Activated T-cell treated with anti-CD3 and anti-CD28 coated beads for 24 hours (primary cell): ENCODE data around the gene DIAPH2.
"Not testable (repeated sequence)": the region's sequence is repeated elsewhere in the genome, so short reads cannot be mapped to it uniquely, and the experiment has no call there.

Experiments used
- DNase-seq: peaks from one replicate; pipeline ENCODE4 v3.0.0-alpha.2; 2020; ENCODE audit warnings: low read depth

Gene DIAPH2

GRCh38 chrX:96833333-96833732 lies 148.7 kb downstream of the DIAPH2 start:
- no peak for DNase-seq

DNA sequence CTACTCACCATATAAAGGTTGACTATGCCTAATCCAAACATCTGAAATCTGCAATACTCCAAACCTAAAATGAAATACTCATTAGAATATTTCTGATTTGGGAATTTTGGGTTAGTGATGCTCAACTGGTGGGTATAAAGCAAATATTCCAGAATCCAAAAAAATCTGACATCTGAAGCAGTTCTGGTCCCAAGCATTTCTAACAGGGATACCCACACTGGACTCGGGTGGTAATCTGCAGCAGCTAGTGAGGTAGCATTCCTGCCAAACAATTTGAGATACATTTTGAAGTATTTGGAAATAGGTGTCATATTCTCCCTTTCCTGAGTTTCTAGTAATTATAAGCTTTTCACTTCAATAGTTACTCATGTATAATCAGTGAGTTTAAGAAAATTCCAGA lies 149.5 kb downstream of the DIAPH2 start:
- no peak for DNase-seq

DNA sequence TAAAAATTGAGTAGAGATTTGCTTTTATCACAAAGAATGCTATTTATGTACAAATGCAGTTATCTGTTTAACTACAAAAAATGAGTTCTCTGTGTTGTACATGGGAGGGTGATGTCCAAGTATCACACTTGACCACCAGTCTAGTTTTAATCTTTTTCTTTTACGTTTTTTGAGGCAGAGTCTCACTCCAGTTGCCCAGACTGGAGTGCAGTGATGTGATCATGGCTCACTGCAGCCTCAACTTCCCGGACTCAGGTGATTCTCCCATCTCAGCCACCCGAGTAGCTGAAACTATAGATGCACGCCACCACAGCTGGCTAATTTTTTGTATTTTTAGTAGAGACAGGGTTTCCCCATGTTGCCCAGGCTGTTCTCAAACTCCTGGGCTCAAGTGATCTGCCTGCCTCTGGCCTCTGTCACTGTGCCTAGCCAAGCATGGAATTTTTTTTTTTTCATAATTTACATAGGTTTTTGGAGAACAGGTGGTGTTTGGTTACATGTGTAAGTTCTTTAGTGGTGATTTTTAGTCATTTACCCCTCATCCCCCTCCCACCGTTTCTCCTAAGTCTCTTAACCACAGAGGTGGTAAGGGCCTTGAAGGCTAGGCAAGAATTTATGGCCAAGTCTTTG lies 151.1 kb downstream of the DIAPH2 start:
- no peak for DNase-seq

DNA sequence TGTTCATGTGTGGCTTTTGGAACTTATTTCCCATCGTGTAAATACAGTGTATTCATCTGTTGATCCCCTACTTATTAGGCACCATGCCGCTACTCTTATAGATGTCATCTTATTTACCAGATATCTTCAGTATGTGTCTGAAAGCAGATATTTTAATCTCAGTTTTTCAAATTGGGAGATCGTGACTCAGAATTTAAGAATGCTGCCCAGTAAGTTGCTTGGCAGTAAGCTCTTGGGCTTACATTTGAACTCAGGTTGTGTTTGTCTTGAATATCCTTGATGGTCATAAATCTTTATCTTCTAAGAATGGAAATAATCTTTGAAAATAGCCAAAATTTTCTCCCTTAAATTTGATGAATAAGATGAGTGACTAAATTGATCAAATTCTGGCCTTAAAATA lies 153.2 kb downstream of the DIAPH2 start:
- DNase-seq, result no peak

GRCh38 chrX:96838537-96838936 lies 153.9 kb downstream of the DIAPH2 start:
- DNase-seq, result no peak

- DNase-seq, result no peak
These were observed 156.7 kb downstream of the DIAPH2 start for GRCh38 chrX:96841325-96841724.

DNA sequence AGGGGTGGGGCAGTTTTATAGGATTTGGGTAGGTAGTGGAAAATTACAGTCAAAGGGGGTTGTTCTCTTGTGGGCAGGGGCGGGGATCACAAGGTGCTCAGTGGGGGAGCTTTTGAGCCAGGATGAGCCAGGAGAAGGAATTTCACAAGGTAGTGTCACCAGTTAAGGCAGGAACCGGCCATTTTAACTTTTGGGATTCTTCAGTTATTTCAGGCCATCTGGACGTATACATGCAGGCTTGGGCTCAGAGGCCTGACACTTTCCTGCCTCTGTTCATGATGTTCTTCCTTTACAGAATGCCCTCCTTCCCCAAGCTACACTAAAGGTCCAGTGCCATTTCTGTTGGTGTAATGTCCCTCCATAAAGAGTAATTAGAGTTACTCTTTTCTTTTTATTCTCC lies 157.2 kb downstream of the DIAPH2 start:
- not testable (repeated sequence) for DNase-seq

DNA sequence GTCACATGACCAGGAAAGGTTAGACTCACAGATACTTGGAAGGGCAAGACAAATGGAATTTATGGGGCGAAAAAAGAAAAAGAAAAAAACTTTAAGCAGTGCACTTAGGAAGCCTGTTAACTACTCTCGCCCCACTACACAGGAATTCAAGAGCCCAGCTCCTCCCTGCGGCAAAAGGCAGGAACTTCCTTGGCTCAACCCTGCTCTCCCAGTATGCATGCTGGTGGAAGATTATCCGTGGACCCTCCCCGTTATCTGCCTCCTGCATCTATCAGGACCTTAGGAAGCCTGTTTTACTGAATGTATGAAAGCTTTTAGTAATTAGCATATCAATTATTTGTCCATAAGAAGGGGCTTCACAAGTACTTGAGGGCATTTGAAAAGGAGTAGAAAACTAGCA lies 158.9 kb downstream of the DIAPH2 start:
- no peak for DNase-seq

- DNase-seq, result no peak
These were observed 162.2 kb downstream of the DIAPH2 start for GRCh38 chrX:96846841-96847240.

DNA sequence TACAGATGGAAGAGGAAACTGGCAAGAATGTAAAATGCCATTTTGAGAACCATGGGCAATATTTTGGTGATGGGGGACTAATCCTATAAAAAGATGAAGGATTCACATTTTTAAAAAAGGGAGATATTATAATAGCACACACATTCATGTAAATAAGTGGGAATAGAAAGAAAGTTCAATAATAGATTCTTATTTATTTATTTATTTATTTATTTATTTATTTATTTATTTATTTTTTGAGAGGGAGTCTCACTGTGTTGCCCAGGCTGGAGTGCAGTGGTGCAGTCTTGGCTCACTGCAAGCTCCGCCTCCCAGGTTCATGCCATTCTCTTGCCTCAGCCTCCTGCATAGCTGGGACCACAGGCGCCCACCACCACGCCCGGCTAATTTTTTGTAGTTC lies 174.8 kb downstream of the DIAPH2 start:
- not testable (repeated sequence) for DNase-seq

DNA sequence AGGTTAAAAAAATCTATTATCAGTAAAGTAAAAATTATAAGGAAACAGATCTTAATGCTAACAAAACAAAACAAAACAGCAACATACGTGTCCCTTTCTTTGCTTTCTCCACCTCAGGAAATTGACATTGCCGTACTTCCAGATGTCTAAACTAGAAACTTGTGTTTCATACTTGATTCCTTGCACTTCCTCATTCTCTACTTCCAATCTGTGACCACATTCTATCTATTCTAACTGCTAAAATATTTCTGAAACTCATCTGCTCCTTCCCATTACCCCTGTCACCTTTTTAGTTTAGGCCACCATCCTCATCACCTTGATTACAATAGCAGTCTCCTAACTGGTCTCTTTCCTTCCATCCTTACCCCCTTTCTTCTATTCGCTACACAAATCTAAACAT lies 176.6 kb downstream of the DIAPH2 start:
- no peak for DNase-seq

DNA sequence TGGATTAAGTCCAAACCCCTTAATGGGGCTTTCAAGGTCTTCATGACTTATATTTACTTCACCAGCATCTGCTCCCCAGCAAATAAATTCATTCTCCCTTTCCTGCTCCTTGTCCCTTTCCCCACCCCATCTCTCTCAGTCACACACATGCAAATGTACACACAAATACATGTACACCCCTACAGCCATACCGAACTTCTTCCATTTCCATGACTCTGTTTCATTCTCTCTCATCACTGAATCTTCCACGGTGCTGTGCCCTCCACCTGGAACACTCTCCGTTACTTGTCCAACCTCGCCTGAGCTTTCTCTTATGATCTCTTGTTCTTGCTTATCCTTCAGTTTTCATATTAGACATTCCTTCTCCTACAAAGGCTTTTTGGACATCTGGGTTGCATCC lies 177.0 kb downstream of the DIAPH2 start:
- no peak for DNase-seq

DNA sequence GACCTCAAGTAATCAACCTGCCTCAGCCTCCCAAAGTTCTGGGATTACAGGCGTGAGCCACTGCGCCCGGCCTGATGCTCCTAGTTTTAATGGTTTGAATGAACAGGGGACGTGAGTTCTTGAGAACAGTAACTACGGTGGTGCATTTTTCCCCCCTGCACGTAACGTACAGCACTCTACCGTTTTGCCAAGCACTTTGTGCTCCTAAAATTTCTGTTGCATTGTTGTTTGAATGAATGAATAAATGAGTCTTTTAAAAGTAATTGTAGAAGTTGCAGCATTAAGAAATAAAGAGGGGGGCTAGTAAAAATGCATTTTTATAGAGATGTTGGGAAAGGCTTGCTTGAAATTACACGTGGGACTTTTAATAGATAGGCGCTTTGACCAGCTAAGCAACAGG lies 199.0 kb downstream of the DIAPH2 start, which contains the start of gene RPA4:
Gene RPA4, plus strand, starts transcription at position 301 of the 400 bp plus-strand sequence. CDS start 403 bp downstream, outside the sequence.
- DNase-seq, result no peak

- DNase-seq, result no peak
These were observed 199.4 kb downstream of the DIAPH2 start for GRCh38 chrX:96884027-96884426.

- no peak for DNase-seq
These were observed 205.1 kb downstream of the DIAPH2 start for GRCh38 chrX:96889726-96890125.

DNA sequence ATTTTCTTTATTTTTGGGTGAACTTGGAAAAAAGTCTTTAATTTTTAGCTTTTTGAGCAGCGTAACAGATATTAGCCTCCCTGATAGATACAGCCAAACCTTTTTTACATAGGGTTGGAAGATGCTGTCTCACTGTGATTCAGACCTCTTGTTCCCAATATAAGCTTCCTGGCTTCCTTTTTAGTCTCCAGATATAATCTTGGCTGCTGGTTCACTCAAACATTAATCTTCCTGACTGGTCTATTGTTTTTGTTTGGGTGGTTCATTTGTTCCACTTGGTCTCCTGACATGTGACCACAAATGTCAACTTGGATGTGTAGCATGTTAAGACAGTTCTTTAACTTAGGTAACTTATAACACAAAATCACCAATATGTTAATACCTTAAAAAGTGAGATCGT lies 222.1 kb downstream of the DIAPH2 start:
- DNase-seq, result no peak

DNA sequence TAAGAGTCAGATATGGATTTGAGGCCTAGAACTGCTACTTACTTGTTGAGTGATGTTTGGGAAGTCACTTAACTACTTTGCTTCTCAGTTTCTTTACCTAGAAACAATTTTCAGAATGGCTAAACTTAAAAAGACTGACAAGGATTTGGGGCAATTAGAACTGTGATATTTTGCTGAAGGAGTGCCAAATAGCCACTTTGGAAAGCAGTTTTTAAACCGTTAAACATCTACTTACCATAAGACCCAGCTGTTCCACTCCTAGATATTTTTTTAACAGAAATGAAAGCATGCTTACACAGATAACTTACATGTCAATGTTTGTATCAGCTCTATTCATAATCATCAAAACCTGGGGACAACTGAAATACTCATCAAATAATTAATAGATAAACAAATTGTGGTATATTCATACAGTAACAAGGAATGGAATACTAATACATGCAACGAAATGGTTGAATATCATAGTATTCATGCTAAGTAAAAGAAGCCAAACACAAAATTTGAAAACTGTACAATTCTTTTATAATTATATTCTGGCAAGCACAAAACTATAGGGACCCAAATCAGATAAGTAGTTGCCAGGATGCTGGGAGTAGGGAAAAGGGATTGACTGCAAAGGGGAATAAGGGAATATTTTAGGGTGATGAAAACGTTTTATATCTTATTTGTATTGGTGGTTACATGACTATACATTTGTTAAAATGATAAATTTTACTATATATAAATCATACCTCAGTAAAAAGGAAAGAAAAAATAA lies 223.1 kb downstream of the DIAPH2 start:
- no peak for DNase-seq

DNA sequence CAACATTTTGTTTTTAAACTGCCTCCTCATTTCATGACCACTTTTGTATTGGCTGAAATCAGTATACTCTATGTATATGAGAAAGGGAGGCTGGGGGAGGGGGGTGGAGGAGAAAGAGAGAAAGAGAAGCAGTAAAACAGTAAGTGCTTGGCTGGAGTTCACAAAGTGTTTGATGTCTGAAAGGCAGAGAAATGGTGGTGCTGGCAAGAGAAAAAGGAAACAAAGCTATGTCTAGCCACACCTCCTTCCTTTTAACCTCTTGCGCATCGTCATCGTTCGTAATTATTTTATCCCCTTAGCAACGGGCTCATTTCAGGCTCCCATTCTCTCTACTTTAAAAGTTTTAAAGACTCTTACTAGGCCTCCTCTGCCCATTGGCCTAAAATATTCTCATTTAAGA lies 224.6 kb downstream of the DIAPH2 start:
- no peak for DNase-seq

DNA sequence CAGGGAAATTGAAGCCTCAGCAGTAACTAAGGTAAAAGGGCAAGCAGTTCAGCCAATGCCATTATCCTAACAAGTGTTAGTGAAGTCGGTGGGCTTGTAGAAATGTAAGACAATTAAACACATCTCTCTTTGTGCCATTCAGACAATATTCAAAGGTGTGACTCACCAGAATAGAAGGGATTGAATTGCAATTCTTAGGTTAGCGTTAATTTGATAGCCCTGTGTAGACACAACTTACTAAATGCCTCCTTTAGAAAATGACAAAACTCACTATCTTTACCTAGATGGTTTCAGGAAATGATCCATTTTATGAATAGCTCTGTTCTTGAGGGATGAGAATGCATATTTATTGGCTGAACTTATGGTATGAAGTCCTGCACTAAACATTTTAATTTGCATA lies 234.2 kb downstream of the DIAPH2 start:
- no peak for DNase-seq

DNA sequence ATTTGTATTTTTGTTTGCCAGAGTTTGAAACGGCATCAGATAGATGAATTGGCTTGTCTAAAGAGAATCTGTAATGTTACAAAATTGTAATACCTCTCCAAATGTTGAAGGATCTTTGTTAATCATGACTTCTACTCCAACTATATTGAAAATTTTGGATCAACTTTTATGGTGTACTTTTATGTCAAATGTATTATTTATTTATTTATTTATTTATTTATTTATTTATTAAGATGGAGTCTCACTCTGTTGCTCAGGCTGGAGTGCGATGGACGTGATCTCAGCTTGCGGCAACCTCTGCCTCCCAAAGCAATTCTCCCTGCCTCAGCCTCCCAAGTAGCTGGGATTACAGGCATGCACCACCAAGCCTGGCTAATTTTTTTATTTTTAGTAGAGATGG lies 235.0 kb downstream of the DIAPH2 start:
- DNase-seq, result no peak

DNA sequence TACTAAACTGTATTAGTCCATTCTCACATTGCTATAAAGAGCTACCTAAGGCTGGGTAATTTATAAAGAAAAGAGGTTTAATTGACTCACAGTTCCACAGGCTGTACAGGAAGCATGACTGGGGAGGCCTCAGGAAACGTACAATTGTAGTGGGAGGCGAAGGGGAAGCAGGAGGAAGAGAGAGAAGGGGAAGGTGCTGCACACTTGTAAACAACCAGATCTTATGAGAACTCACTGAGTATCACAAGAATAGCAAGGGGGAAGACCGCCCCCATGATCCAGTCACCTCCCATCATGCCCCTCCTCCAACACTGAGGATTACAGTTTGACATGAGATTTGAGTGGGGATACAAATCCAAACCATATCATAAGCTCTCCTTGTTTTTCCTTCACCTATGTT lies 239.9 kb downstream of the DIAPH2 start:
- no peak for DNase-seq

DNA sequence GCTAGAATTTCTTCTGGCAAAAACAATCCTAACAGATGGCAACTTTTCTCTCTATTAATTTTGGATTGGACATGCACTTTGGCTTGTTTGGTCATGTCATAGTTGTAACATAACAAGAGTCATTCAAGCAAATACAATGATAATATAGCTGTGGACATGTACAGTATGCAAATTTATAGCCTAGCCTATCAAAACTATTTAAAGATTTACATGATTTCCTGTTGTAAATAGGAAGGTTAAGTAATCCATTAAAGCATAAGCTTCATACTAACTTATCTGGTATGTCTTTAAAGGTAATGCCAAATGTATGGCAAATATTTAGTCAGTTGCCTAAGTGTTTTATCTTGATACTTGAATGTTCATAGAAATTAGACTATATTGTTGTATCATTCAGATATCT lies 244.4 kb downstream of the DIAPH2 start:
- DNase-seq, result no peak

GRCh38 chrX:96957718-96958117 lies 273.1 kb downstream of the DIAPH2 start:
- no peak for DNase-seq

DNA sequence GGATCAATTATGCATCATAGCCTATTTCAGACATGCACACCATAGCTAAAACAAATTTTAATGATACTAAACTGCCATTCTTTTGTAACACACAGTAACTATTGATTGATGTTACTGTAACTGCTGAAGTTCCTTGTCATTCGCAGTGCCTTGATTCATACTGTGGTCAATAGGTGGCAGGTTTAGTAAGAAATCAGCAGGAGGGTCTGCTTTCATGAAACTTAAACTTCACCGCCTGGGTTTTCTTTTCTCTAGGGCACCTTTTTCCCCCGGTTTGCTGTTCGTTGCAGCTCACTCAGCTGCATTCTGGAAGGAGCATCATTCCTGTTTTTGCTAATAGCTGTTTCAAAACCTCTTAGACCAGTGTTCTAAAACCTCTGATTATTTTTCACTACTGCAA lies 287.2 kb downstream of the DIAPH2 start:
- DNase-seq, result no peak
